Pancreas (tissue), 10 donors: ENCODE data around the gene SLC27A2. TPM values are rescaled to one million over a fixed set of nuclear protein-coding genes. Genes with fewer than 3 reads are reported as not detected.

ENCODE experiments used
- ATAC-seq, 4 donors: fragments of 200-7000 bp; cut with Tn5 transposase; one replicate each; pipeline versions ENCODE4 v1.8.0 to v1.9.1; 2020; ENCODE audit warnings: mild to moderate bottlenecking in 4 of 4, moderate library complexity in 4 of 4
- DNase-seq, 6 donors: peaks; one replicate each; pipeline ENCODE4 v3.0.0-alpha.2; 2020
- FAIRE-seq: peaks from 2 replicates; lab custom pipeline; 2012; peaks lifted over from hg19 to GRCh38; lab: Jason Lieb, UNC
- H3K27ac ChIP-seq, 4 donors: fragments of 200-600 bp; sonication (generic); 1 replicate in 3 of 4; 2 replicates in 1 of 4; pipeline versions ENCODE4 v1.5.0 to v1.8.0; 2020
- H3K27me3 ChIP-seq, 4 donors: fragments of 200-600 bp; one replicate each; pipeline ENCODE4 v1.8.0; 2021
- H3K36me3 ChIP-seq, 3 donors: fragments of 200-600 bp; sonication (generic) in 1 of 3; one replicate each; pipeline versions ENCODE4 v1.5.0 to v1.8.0; 2020 to 2021
- H3K4me1 ChIP-seq, 3 donors: fragments of 200-600 bp; one replicate each; pipeline ENCODE4 v1.8.0; 2021
- H3K4me3 ChIP-seq, 4 donors: fragments of 200-600 bp; sonication (generic) in 2 of 4; one replicate each; pipeline versions ENCODE4 v1.5.0 to v1.8.0; 2020 to 2021
- H3K9me3 ChIP-seq, 4 donors: fragments of 200-600 bp; one replicate each; pipeline ENCODE4 v1.8.0; 2021
- CTCF ChIP-seq, 4 donors: fragments of 200-600 bp; sonication (generic) in 3 of 4; IDR thresholded peaks; one replicate each; pipeline versions ENCODE4 v1.5.0 to v1.8.0; 2021; ENCODE audit warnings: antibody characterized with exemption in 4 of 4
- WGBS, 2 donors: extraction: QIAGEN DNeasy Blood & Tissue Kit; methylation state at CpG; one replicate each; pipeline ENCODE4 v1.1.7; 2013; 5-methylcytosine and 5-hydroxymethylcytosine counted together
- intact Hi-C, 3 donors: fragments of 100-400 bp; cut with DNase I; formaldehyde crosslinking; loops; one replicate each; pipeline versions ENCODE4 v1.11.1 to v1.14.2; 2022
- polyA plus RNA-seq, 2 donors: library from polyadenylated mRNA; stranded (reverse); fragments of 200-250 nt; gene quantifications; one replicate each; pipeline ENCODE4 v1.2.3, GENCODE V29; 2013
- total RNA-seq, 6 donors: library from RNA; stranded (reverse); fragmentation: NEBNext Ultra II Directional in 4 of 6; extraction: Animal tissue kit (Norgen Biotek cat#: 25700) in 4 of 6; gene quantifications; one replicate each; pipeline versions ENCODE4 v1.2.1 to v1.2.4, GENCODE V29; 2021 to 2023
- donor health status: healthy with polysubstance abuse.
- donor health status: DM: no; HTN: no; CAD: no; lungs with moderate emphysema.
- donor health status: DM: no; HTN: no; CAD: no.
- donor health status: control.
- donor health status: control.
- donor health status: Bipolar disorder and iron deficiency.
- donor health status: DM: yes; HTN: yes; CAD: no.
- donor health status: DM: no; HTN: no; CAD: no.
- donor health status: DM: no; HTN: no; CAD: no.
- donor health status: DM: yes; HTN: yes; CAD: no.

The SLC27A2 gene
- total and polyA plus RNA-seq, 8 donors = 1.5 to 6.1 (median 3.2) TPM

DNA sequence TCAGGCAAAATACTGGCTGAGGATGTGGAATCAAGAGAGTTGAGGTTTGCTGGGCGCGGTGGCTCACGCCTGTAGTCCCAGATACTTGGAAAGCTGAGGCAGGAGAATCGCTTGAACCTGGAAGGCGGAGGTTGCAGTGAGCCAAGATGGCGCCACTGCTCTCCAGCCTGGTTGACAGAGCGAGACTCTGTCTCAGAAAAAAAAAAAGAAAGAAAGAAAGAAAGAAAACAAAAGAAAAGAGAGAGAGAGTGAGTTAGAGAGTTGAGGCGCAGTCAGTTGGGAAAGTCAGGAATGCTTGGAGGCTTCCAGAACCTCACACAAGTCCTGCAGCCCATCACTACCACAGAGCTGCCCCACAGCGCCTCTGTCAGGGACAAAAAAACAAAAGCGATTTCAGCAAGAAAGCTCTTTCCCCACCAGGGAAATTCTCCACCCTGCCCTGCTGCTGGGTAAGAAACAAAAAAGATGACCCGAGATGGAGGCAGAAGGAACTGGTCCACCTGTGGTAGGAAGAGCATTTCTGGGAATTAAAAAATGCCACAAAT lies 69.7 kb downstream of the SLC27A2 start:
- Histone ChIP-seq H3K27me3 (no peaks in the 10 kb centered on the region), H3K36me3 (no peaks in the 10 kb centered on the region), H3K9me3 (no peaks in the 10 kb centered on the region), H3K27ac (no peak overlapping the region), H3K4me1 (no peaks in the 10 kb centered on the region), H3K4me3 (no peak overlapping the region)
- FAIRE-seq (no peak), ATAC-seq (no peak), DNase-seq (no peak)
- no peak for TF ChIP-seq CTCF (IDR thresholded peaks at IDR 0.05)
- WGBS, 2 donors = 70 to 92% methylated on average over 11 of the region's 11 CpGs
- intact Hi-C loops = no loop called here

DNA sequence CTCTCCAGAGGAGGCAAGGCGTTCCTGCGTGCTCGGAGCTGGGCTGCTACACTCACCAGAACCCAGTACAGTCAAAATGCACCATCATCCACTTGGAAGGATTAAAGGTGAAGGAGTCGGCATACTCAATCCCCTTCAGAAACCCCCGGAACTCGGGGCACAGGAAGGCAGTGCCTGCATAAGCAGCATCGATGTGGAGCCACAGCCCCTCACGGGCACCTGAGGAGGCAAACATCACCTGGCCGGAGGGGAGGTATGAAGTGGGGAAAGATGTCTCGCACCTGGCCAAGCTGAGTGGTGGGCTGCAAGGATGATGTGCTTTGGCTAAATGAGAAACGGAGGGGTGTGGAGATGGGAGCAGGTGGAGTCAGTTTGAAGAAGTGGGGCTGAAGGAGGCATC lies 70.6 kb downstream of the SLC27A2 start:
- no peaks in the 10 kb centered on the region for H3K9me3 ChIP-seq
- no peaks in the 10 kb centered on the region for H3K36me3 ChIP-seq
- H3K27me3 ChIP-seq = no peaks in the 10 kb centered on the region
- no peak for TF ChIP-seq CTCF (IDR thresholded peaks at IDR 0.05)
- no peaks in the 10 kb centered on the region for H3K4me1 ChIP-seq
- intact Hi-C loops = no loop called here
- H3K4me3 ChIP-seq = no peak overlapping the region
- DNase-seq (no peak), FAIRE-seq (no peak), ATAC-seq (no peak)
- 77 to 85% methylated on average over 11 of the region's 11 CpGs for WGBS, 2 donors
- H3K27ac ChIP-seq = no peak overlapping the region

- FAIRE-seq = no peak
These were observed 74.4 kb downstream of the SLC27A2 start for GRCh38 chr15:50256188-50257041.

GRCh38 chr15:50257332-50257731 lies 75.3 kb downstream of the SLC27A2 start:
- no peak for ATAC-seq
- Histone ChIP-seq H3K4me3 (no peak overlapping the region), H3K9me3 (no peaks in the 10 kb centered on the region), H3K4me1 (no peaks in the 10 kb centered on the region), H3K36me3 (no peaks in the 10 kb centered on the region), H3K27me3 (no peaks in the 10 kb centered on the region), H3K27ac (no peak overlapping the region)
- FAIRE-seq = no peak
- WGBS, 2 donors = 70 to 74% methylated on average over 8 of the region's 8 CpGs
- intact Hi-C loops = no loop called here
- no peak for DNase-seq
- no peak for TF ChIP-seq CTCF (IDR thresholded peaks at IDR 0.05)

More at GRCh38 chr15:50256188-50257041, 74.4 kb downstream of the SLC27A2 start:
- ATAC-seq (no peak), DNase-seq (no peak)
- WGBS, 2 donors = 45 to 57% methylated on average over 5 of the region's 5 CpGs
- Histone ChIP-seq H3K27ac (no peak overlapping the region), H3K27me3 (no peaks in the 10 kb centered on the region), H3K4me1 (no peaks in the 10 kb centered on the region), H3K36me3 (no peaks in the 10 kb centered on the region), H3K4me3 (no peak overlapping the region), H3K9me3 (no peaks in the 10 kb centered on the region)
- no peak for TF ChIP-seq CTCF (IDR thresholded peaks at IDR 0.05)
- intact Hi-C loops = no loop called here

- no peak for TF ChIP-seq CTCF (IDR thresholded peaks at IDR 0.05)
- Histone ChIP-seq H3K4me3 (no peak overlapping the region), H3K36me3 (no peaks in the 10 kb centered on the region), H3K27ac (no peak overlapping the region), H3K27me3 (no peaks in the 10 kb centered on the region), H3K9me3 (no peaks in the 10 kb centered on the region), H3K4me1 (no peaks in the 10 kb centered on the region)
- FAIRE-seq (no peak), DNase-seq (no peak), ATAC-seq (peak in 1 of 4 donors; percentile 45)
- intact Hi-C loops = no loop called here
- WGBS, 2 donors = 68 to 72% methylated on average over 3 of the region's 3 CpGs
These were observed 75.9 kb downstream of the SLC27A2 start for GRCh38 chr15:50257924-50258323.
